ENCODE results near the gene TMEM131.
"Not testable (repeated sequence)": the region's sequence is repeated elsewhere in the genome, so short reads cannot be mapped to it uniquely, and the experiment has no call there.

Gene TMEM131

GRCh38 chr2:97827013-97827412 is 168.7 kb downstream of the TMEM131 start:
- not testable (repeated sequence) for H3K27ac ChIP-seq (ENCODE audit: low read depth, low read length); H3K9me3 ChIP-seq (ENCODE audit: insufficient read depth, low read depth, low read length); H3K4me3 ChIP-seq (ENCODE audit: low read length); H3K36me3 ChIP-seq (ENCODE audit: insufficient read depth, low read length); H3K9ac ChIP-seq (ENCODE audit: low read depth, low read length); H3K27me3 ChIP-seq (ENCODE audit: insufficient read depth, low read length)
- H3K4me1 ChIP-seq (ENCODE audit: insufficient read depth, low read length), result peaks cover 22% of the 10 kb centered on the region
- 95% methylated on average over 19 of the region's 19 CpGs for WGBS

GRCh38 chr2:97826266-97826847 is 169.4 kb downstream of the TMEM131 start:
- not testable (repeated sequence) for H3K4me3 ChIP-seq (ENCODE audit: low read length); H3K27ac ChIP-seq (ENCODE audit: low read depth, low read length); H3K36me3 ChIP-seq (ENCODE audit: insufficient read depth, low read length); H3K9ac ChIP-seq (ENCODE audit: low read depth, low read length); H3K9me3 ChIP-seq (ENCODE audit: insufficient read depth, low read depth, low read length); H3K27me3 ChIP-seq (ENCODE audit: insufficient read depth, low read length)
- H3K4me1 ChIP-seq (ENCODE audit: insufficient read depth, low read length), result peaks cover 22% of the 10 kb centered on the region
- 95% methylated on average over 3 of the region's 3 CpGs for WGBS

- 98% methylated on average over 2 of the region's 2 CpGs for WGBS
- H3K9me3 ChIP-seq (ENCODE audit: insufficient read depth, low read depth, low read length); H3K4me1 ChIP-seq (ENCODE audit: insufficient read depth, low read length); H3K27ac ChIP-seq (ENCODE audit: low read depth, low read length); H3K36me3 ChIP-seq (ENCODE audit: insufficient read depth, low read length); H3K9ac ChIP-seq (ENCODE audit: low read depth, low read length); H3K27me3 ChIP-seq (ENCODE audit: insufficient read depth, low read length); H3K4me3 ChIP-seq (ENCODE audit: low read length): not testable (repeated sequence)
These were observed 171.7 kb downstream of the TMEM131 start for GRCh38 chr2:97824011-97824410.

- H3K36me3 ChIP-seq (ENCODE audit: insufficient read depth, low read length); H3K4me1 ChIP-seq (ENCODE audit: insufficient read depth, low read length); H3K27me3 ChIP-seq (ENCODE audit: insufficient read depth, low read length); H3K9ac ChIP-seq (ENCODE audit: low read depth, low read length); H3K4me3 ChIP-seq (ENCODE audit: low read length); H3K9me3 ChIP-seq (ENCODE audit: insufficient read depth, low read depth, low read length); H3K27ac ChIP-seq (ENCODE audit: low read depth, low read length): not testable (repeated sequence)
- 89% methylated on average over 6 of the region's 6 CpGs for WGBS
These were observed 173.9 kb downstream of the TMEM131 start for GRCh38 chr2:97821862-97822261.

GRCh38 chr2:97819754-97820153 is 176.0 kb downstream of the TMEM131 start:
- Histone ChIP-seq H3K4me3 (ENCODE audit: low read length) (no peak overlapping the region), H3K27me3 (ENCODE audit: insufficient read depth, low read length) (no peaks in the 10 kb centered on the region), H3K9me3 (ENCODE audit: insufficient read depth, low read depth, low read length) (no peaks in the 10 kb centered on the region), H3K4me1 (ENCODE audit: insufficient read depth, low read length) (peaks cover 8% of the 10 kb centered on the region; the same call in 1 of the 2 replicates), H3K9ac (ENCODE audit: low read depth, low read length) (no peak overlapping the region), H3K27ac (ENCODE audit: low read depth, low read length) (no peak overlapping the region), H3K36me3 (ENCODE audit: insufficient read depth, low read length) (no peaks in the 10 kb centered on the region)
- WGBS, result 83% methylated on average over 6 of the region's 6 CpGs

- no peak overlapping the region for H3K4me3 ChIP-seq (ENCODE audit: low read length)
- H3K9me3 ChIP-seq (ENCODE audit: insufficient read depth, low read depth, low read length), result no peaks in the 10 kb centered on the region
- WGBS, result 95% methylated on average over 2 of the region's 2 CpGs
- H3K9ac ChIP-seq (ENCODE audit: low read depth, low read length), result no peak overlapping the region
- no peaks in the 10 kb centered on the region for H3K27me3 ChIP-seq (ENCODE audit: insufficient read depth, low read length)
- H3K36me3 ChIP-seq (ENCODE audit: insufficient read depth, low read length), result peaks cover 10% of the 10 kb centered on the region
- H3K27ac ChIP-seq (ENCODE audit: low read depth, low read length), result no peak overlapping the region
- no peaks in the 10 kb centered on the region for H3K4me1 ChIP-seq (ENCODE audit: insufficient read depth, low read length)
These were observed 179.3 kb downstream of the TMEM131 start for GRCh38 chr2:97816411-97816810.

GRCh38 chr2:97812931-97813330 is 182.8 kb downstream of the TMEM131 start:
- H3K27me3 ChIP-seq (ENCODE audit: insufficient read depth, low read length), result no peaks in the 10 kb centered on the region
- no peak overlapping the region for H3K4me3 ChIP-seq (ENCODE audit: low read length)
- no peaks in the 10 kb centered on the region for H3K9me3 ChIP-seq (ENCODE audit: insufficient read depth, low read depth, low read length)
- H3K36me3 ChIP-seq (ENCODE audit: insufficient read depth, low read length), result peaks cover 27% of the 10 kb centered on the region
- H3K27ac ChIP-seq (ENCODE audit: low read depth, low read length), result no peak overlapping the region
- no peak overlapping the region for H3K9ac ChIP-seq (ENCODE audit: low read depth, low read length)
- 79% methylated on average over 7 of the region's 7 CpGs for WGBS
- no peaks in the 10 kb centered on the region for H3K4me1 ChIP-seq (ENCODE audit: insufficient read depth, low read length)

GRCh38 chr2:97808816-97809215 is 186.9 kb downstream of the TMEM131 start:
- Histone ChIP-seq H3K4me3 (ENCODE audit: low read length) (no peak overlapping the region), H3K36me3 (ENCODE audit: insufficient read depth, low read length) (peaks cover 36% of the 10 kb centered on the region), H3K4me1 (ENCODE audit: insufficient read depth, low read length) (peaks cover 7% of the 10 kb centered on the region; the same call in 1 of the 2 replicates), H3K27me3 (ENCODE audit: insufficient read depth, low read length) (no peaks in the 10 kb centered on the region), H3K9ac (ENCODE audit: low read depth, low read length) (no peak overlapping the region), H3K27ac (ENCODE audit: low read depth, low read length) (no peak overlapping the region), H3K9me3 (ENCODE audit: insufficient read depth, low read depth, low read length) (no peaks in the 10 kb centered on the region)
- 94% methylated on average over 4 of the region's 4 CpGs for WGBS

GRCh38 chr2:97806738-97807618 is 188.8 kb downstream of the TMEM131 start:
- Histone ChIP-seq H3K36me3 (ENCODE audit: insufficient read depth, low read length) (peaks cover 42% of the 10 kb centered on the region), H3K9ac (ENCODE audit: low read depth, low read length) (no peak overlapping the region), H3K27ac (ENCODE audit: low read depth, low read length) (no peak overlapping the region), H3K4me3 (ENCODE audit: low read length) (no peak overlapping the region), H3K4me1 (ENCODE audit: insufficient read depth, low read length) (peaks cover 7% of the 10 kb centered on the region; the same call in 1 of the 2 replicates), H3K9me3 (ENCODE audit: insufficient read depth, low read depth, low read length) (no peaks in the 10 kb centered on the region), H3K27me3 (ENCODE audit: insufficient read depth, low read length) (no peaks in the 10 kb centered on the region)
- WGBS, result 34% methylated on average over 11 of the region's 12 CpGs

- no peak overlapping the region for H3K9ac ChIP-seq (ENCODE audit: low read depth, low read length)
- 94% methylated on average over 1 of the region's 1 CpG for WGBS
- H3K9me3 ChIP-seq (ENCODE audit: insufficient read depth, low read depth, low read length), result no peaks in the 10 kb centered on the region
- no peaks in the 10 kb centered on the region for H3K27me3 ChIP-seq (ENCODE audit: insufficient read depth, low read length)
- no peak overlapping the region for H3K27ac ChIP-seq (ENCODE audit: low read depth, low read length)
- H3K4me1 ChIP-seq (ENCODE audit: insufficient read depth, low read length), result peaks cover 7% of the 10 kb centered on the region; the same call in 1 of the 2 replicates
- peaks cover 42% of the 10 kb centered on the region for H3K36me3 ChIP-seq (ENCODE audit: insufficient read depth, low read length)
- H3K4me3 ChIP-seq (ENCODE audit: low read length), result no peak overlapping the region
These were observed 190.0 kb downstream of the TMEM131 start for GRCh38 chr2:97805776-97806175.

- Histone ChIP-seq H3K27ac (ENCODE audit: low read depth, low read length) (no peak overlapping the region), H3K4me1 (ENCODE audit: insufficient read depth, low read length) (no peaks in the 10 kb centered on the region), H3K36me3 (ENCODE audit: insufficient read depth, low read length) (peaks cover 49% of the 10 kb centered on the region), H3K4me3 (ENCODE audit: low read length) (no peak overlapping the region), H3K27me3 (ENCODE audit: insufficient read depth, low read length) (no peaks in the 10 kb centered on the region), H3K9me3 (ENCODE audit: insufficient read depth, low read depth, low read length) (no peaks in the 10 kb centered on the region), H3K9ac (ENCODE audit: low read depth, low read length) (no peak overlapping the region)
- no CpG with 5 or more reads among the region's 1 CpG for WGBS
These were observed 194.7 kb downstream of the TMEM131 start for GRCh38 chr2:97801028-97801427.

Measured in HUES64 (cell line).